SK-N-SH (cell line): ENCODE measurements around the gene IL18R1. TPM values are rescaled to one million over a fixed set of nuclear protein-coding genes. Genes with fewer than 3 reads are reported as not detected.

ENCODE experiments used
- CTCF ChIA-PET: fragments of 300-600, 350-600 bp; formaldehyde crosslinking; extraction: SDS; loops from one replicate; lab custom pipeline; 2021; lab: Yijun Ruan, JAX
- POLR2A ChIA-PET: fragments of 350-600 bp; sonication (Branson Sonifier 250); formaldehyde crosslinking; extraction: SDS; loops from one replicate; lab custom pipeline; 2020; ENCODE audit warnings: antibody characterized with exemption, inconsistent platforms; lab: Yijun Ruan, JAX
- DNase-seq: peaks from one replicate; pipeline ENCODE4 v3.0.0; 2012
- H2AFZ ChIP-seq: fragments of 200-600 bp; sonication (generic); 2 replicates; pipeline ENCODE4 v1.8.1; 2016; ENCODE audit warnings: antibody characterized with exemption, mild to moderate bottlenecking, low read depth
- H3F3A ChIP-seq: fragments of 200-600 bp; sonication (generic); replicated peaks from 2 replicates; pipeline ENCODE3; 2016; ENCODE audit warnings: antibody characterized with exemption, mild to moderate bottlenecking; ENCODE audit not compliant: insufficient read depth
- H3K27ac ChIP-seq, 2 experiments: fragments of 200-500 bp in 1 of 2; fragments of 200-600 bp in 1 of 2; sonication (Bioruptor generic) in 1 of 2; sonication (generic), shearing (Covaris generic) in 1 of 2; 2 replicates each; pipeline versions ENCODE4 v1.5.1 to v1.6.1; 2014 to 2016; ENCODE audit warnings: low read depth in 2 of 2, inconsistent platforms in 1 of 2, low read length in 1 of 2, mild to moderate bottlenecking in 1 of 2, mixed read lengths in 1 of 2
- H3K27me3 ChIP-seq: fragments of 200-600 bp; sonication (generic), shearing (Covaris generic); 2 replicates; pipeline ENCODE4 v1.6.1; 2016; ENCODE audit warnings: mixed run types; ENCODE audit not compliant: insufficient read depth
- H3K36me3 ChIP-seq, 2 experiments: fragments of 200-500 bp in 1 of 2; fragments of 200-600 bp in 1 of 2; sonication (Bioruptor generic) in 1 of 2; sonication (generic) in 1 of 2; replicated peaks in 1 of 2; 2 replicates each; pipeline versions ENCODE3 to v1.5.1; 2014 to 2016; ENCODE audit warnings: low read length in 1 of 2, mild to moderate bottlenecking in 1 of 2; ENCODE audit not compliant: insufficient read depth in 2 of 2, control insufficient read depth in 1 of 2
- H3K4me1 ChIP-seq, 2 experiments: fragments of 200-500 bp in 1 of 2; fragments of 200-600 bp in 1 of 2; sonication (Bioruptor generic) in 1 of 2; sonication (generic), shearing (Covaris generic) in 1 of 2; 2 replicates each; pipeline versions ENCODE4 v1.5.1 to v1.6.1; 2014 to 2016; ENCODE audit warnings: low read depth in 1 of 2, low read length in 1 of 2, mixed run types in 1 of 2; ENCODE audit not compliant: insufficient read depth in 2 of 2, control insufficient read depth in 1 of 2
- H3K4me2 ChIP-seq: fragments of 200-600 bp; sonication (generic), shearing (Covaris generic); 2 replicates; pipeline ENCODE4 v1.6.1; 2017; ENCODE audit warnings: mixed run types
- H3K4me3 ChIP-seq, 2 experiments: fragments of 200-500 bp in 1 of 2; fragments of 200-600 bp in 1 of 2; sonication (Bioruptor generic) in 1 of 2; sonication (generic), shearing (Covaris generic) in 1 of 2; 2 replicates each; pipeline versions ENCODE4 v1.5.1 to v1.8.1; 2014 to 2016; ENCODE audit warnings: low read depth in 2 of 2, inconsistent platforms in 1 of 2, low read length in 1 of 2, mild to moderate bottlenecking in 1 of 2, mixed read lengths in 1 of 2, moderate library complexity in 1 of 2
- H3K79me2 ChIP-seq: fragments of 200-600 bp; sonication (generic); 2 replicates; pipeline ENCODE4 v1.8.1; 2017; ENCODE audit warnings: mild to moderate bottlenecking; ENCODE audit not compliant: insufficient read depth
- H3K9ac ChIP-seq: fragments of 200-600 bp; sonication (generic); 2 replicates; pipeline ENCODE4 v1.6.1; 2017; ENCODE audit warnings: mixed run types
- H3K9me2 ChIP-seq: fragments of 200-600 bp; sonication (generic); 2 replicates; pipeline ENCODE4 v1.6.1; 2017; ENCODE audit warnings: mixed run types
- H3K9me3 ChIP-seq: fragments of 200-600 bp; sonication (generic); 2 replicates; pipeline ENCODE4 v1.6.1; 2017; ENCODE audit warnings: mixed run types, mild to moderate bottlenecking, moderate library complexity
- H4K20me1 ChIP-seq: fragments of 200-600 bp; sonication (generic); 2 replicates; pipeline ENCODE4 v1.6.1; 2017; ENCODE audit warnings: mild to moderate bottlenecking, mixed run types; ENCODE audit not compliant: insufficient read depth
- CHD2 ChIP-seq: fragments of 150-350 bp; IDR thresholded peaks from 2 replicates; pipeline ENCODE4 v1.6.1; 2018; ENCODE audit warnings: low read length; ENCODE audit not compliant: partially characterized antibody
- ELF1 ChIP-seq: IDR thresholded peaks from 2 replicates; pipeline ENCODE4 v1.4.0; 2012
- EP300 ChIP-seq, 2 experiments: IDR thresholded peaks; 2 replicates each; pipeline versions ENCODE4 v1.4.0 to v1.6.1; 2012; ENCODE audit warnings: borderline replicate concordance in 1 of 2, low read depth in 1 of 2, low read length in 1 of 2
- EZH2phosphoT487 ChIP-seq: fragments of 200-600 bp; sonication (generic); IDR thresholded peaks from 2 replicates; pipeline ENCODE4 v1.6.1; 2017; ENCODE audit warnings: low read depth, mixed run types, mild to moderate bottlenecking, antibody characterized with exemption, moderate library complexity, borderline replicate concordance
- FOSL2 ChIP-seq: IDR thresholded peaks from 2 replicates; pipeline ENCODE4 v1.4.0; 2012; ENCODE audit warnings: low read depth, mild to moderate bottlenecking, moderate library complexity, borderline replicate concordance
- FOXM1 ChIP-seq: IDR thresholded peaks from 2 replicates; pipeline ENCODE4 v1.4.0; 2012; ENCODE audit warnings: low read depth, mild to moderate bottlenecking
- GABPA ChIP-seq: IDR thresholded peaks from 2 replicates; pipeline ENCODE4 v1.4.0; 2012; ENCODE audit warnings: low read depth, mild to moderate bottlenecking
- MEF2A ChIP-seq: IDR thresholded peaks from 2 replicates; pipeline ENCODE4 v1.4.0; 2012; ENCODE audit warnings: low read depth, borderline replicate concordance
- MXI1 ChIP-seq: IDR thresholded peaks from 2 replicates; pipeline ENCODE4 v1.6.1; 2012; ENCODE audit warnings: mild to moderate bottlenecking, low read depth, low read length, improper control_type of control experiment
- RFX5 ChIP-seq: IDR thresholded peaks from 2 replicates; pipeline ENCODE4 v1.6.1; 2012; ENCODE audit warnings: mild to moderate bottlenecking, improper control_type of control experiment, low read length
- SMC3 ChIP-seq: IDR thresholded peaks from 2 replicates; pipeline ENCODE4 v1.6.1; 2012; ENCODE audit warnings: low read depth, low read length, improper control_type of control experiment
- TAF1 ChIP-seq: IDR thresholded peaks from 2 replicates; pipeline ENCODE4 v1.6.1; 2012; ENCODE audit warnings: low read depth, mild to moderate bottlenecking, low read length, moderate library complexity, borderline replicate concordance
- YY1 ChIP-seq: IDR thresholded peaks from 2 replicates; pipeline ENCODE4 v1.4.0; 2012; ENCODE audit warnings: low read depth, mild to moderate bottlenecking
- WGBS: methylation state at CpG from one replicate; pipeline ENCODE4 v1.1.6; 2017; ENCODE audit warnings: low lambda C conversion rate; 5-methylcytosine and 5-hydroxymethylcytosine counted together
- polyA plus RNA-seq, 3 experiments: library from polyadenylated mRNA; depleted of rRNA; stranded (reverse); fragments of >200 nt; gene quantifications; 2 replicates each; pipeline ENCODE4 v1.2.3, GENCODE V29; 2012
- TF ChIP-seq, protein P1 (sequence below): IDR thresholded peaks from 2 replicates; pipeline ENCODE4 v1.4.0; 2012; ENCODE audit warnings: low read depth
- TF ChIP-seq, protein P2 (sequence below): IDR thresholded peaks from 2 replicates; pipeline ENCODE4 v1.4.0; 2012; ENCODE audit warnings: low read depth, borderline replicate concordance
- TF ChIP-seq, protein P3 (sequence below): fragments of 200-600 bp; sonication (generic); IDR thresholded peaks from 2 replicates; pipeline ENCODE4 v1.6.1; 2017; ENCODE audit warnings: antibody characterized with exemption, mild to moderate bottlenecking, moderate library complexity

The IL18R1 gene
- polyA plus RNA-seq, 1 of the 3 experiments (the other 2 are of a cell fraction), result not detected

DNA sequence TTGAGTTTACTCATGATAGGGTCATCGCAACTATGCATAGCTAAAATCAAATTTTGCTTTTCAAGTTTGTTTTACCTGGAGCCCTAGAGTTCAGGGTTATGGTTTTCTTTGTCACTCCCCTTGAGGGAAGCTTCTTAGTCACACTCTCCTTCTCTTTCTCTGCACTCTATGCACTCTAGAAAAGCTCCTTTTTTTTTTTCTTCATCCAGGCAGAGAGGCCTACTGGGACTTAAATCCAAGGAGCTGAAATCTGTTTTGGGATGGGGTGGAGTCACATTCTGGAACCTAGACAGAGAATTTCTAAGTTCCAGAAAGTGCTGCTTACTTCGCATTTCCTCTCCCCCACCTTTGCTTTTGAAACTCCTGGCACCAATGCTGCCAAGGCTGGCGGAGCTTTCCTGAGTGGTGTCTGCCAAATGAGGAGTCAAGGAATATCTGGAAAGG, 19.1 kb upstream of the IL18R1 start:
- Histone ChIP-seq H3K4me2 (no peak overlapping the region), H3K4me3 (no peak overlapping the region), H4K20me1 (no peaks in the 10 kb centered on the region), H3F3A (no peaks in the 10 kb centered on the region), H3K4me1 (no peaks in the 10 kb centered on the region), H3K79me2 (no peaks in the 10 kb centered on the region), H3K9ac (no peak overlapping the region), H3K9me3 (no peaks in the 10 kb centered on the region), H3K9me2 (no peaks in the 10 kb centered on the region), H2AFZ (no peak overlapping the region), H3K36me3 (no peaks in the 10 kb centered on the region), H3K27ac (no peak overlapping the region), H3K27me3 (peaks cover 8% of the 10 kb centered on the region; the same call in 1 of the 2 replicates)
- no peak for DNase-seq
- ChIA-PET CTCF (interaction anchor here (2.2 kb wide), 1 partner anchor 19 kb away, joined by 6 read pairs; the partner anchor contains the start of gene IL18R1), POLR2A (no interaction called here)
- 3% methylated on average over 3 of the region's 3 CpGs for WGBS
- TF ChIP-seq FOSL2, result no peak
- no peak for TF ChIP-seq RFX5
- TF ChIP-seq ELF1, result no peak
- TF ChIP-seq, protein P1, sequence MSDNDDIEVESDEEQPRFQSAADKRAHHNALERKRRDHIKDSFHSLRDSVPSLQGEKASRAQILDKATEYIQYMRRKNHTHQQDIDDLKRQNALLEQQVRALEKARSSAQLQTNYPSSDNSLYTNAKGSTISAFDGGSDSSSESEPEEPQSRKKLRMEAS, result no peak
- no peak for TF ChIP-seq SMC3
- TF ChIP-seq MEF2A, result no peak
- TF ChIP-seq FOXM1, result no peak
- no peak for TF ChIP-seq TAF1
- no peak for TF ChIP-seq MXI1
- no peak for TF ChIP-seq EZH2phosphoT487
- TF ChIP-seq, protein P2, sequence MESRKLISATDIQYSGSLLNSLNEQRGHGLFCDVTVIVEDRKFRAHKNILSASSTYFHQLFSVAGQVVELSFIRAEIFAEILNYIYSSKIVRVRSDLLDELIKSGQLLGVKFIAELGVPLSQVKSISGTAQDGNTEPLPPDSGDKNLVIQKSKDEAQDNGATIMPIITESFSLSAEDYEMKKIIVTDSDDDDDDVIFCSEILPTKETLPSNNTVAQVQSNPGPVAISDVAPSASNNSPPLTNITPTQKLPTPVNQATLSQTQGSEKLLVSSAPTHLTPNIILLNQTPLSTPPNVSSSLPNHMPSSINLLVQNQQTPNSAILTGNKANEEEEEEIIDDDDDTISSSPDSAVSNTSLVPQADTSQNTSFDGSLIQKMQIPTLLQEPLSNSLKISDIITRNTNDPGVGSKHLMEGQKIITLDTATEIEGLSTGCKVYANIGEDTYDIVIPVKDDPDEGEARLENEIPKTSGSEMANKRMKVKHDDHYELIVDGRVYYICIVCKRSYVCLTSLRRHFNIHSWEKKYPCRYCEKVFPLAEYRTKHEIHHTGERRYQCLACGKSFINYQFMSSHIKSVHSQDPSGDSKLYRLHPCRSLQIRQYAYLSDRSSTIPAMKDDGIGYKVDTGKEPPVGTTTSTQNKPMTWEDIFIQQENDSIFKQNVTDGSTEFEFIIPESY, result no peak
- no peak for TF ChIP-seq YY1
- TF ChIP-seq EP300 (IDR thresholded peaks at IDR 0.05; ENCODE audit: borderline replicate concordance in 1 of 2, low read depth in 1 of 2, low read length in 1 of 2), result no peak
- TF ChIP-seq CHD2, result no peak
- TF ChIP-seq GABPA, result no peak
- TF ChIP-seq, protein P3, sequence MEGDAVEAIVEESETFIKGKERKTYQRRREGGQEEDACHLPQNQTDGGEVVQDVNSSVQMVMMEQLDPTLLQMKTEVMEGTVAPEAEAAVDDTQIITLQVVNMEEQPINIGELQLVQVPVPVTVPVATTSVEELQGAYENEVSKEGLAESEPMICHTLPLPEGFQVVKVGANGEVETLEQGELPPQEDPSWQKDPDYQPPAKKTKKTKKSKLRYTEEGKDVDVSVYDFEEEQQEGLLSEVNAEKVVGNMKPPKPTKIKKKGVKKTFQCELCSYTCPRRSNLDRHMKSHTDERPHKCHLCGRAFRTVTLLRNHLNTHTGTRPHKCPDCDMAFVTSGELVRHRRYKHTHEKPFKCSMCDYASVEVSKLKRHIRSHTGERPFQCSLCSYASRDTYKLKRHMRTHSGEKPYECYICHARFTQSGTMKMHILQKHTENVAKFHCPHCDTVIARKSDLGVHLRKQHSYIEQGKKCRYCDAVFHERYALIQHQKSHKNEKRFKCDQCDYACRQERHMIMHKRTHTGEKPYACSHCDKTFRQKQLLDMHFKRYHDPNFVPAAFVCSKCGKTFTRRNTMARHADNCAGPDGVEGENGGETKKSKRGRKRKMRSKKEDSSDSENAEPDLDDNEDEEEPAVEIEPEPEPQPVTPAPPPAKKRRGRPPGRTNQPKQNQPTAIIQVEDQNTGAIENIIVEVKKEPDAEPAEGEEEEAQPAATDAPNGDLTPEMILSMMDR, result no peak
